Trophoblast cell (in vitro differentiated cells and primary cell): Measurements from ENCODE around the gene FOXK1.

Experiments used
- DNase-seq, 2 donors: peaks; one replicate each; pipeline ENCODE4 v3.0.0-alpha.2; 2016
- H2AFZ ChIP-seq: 2 replicates; pipeline ENCODE4 v1.6.1; 2013; ENCODE audit warnings: low read length, moderate library complexity, mild to moderate bottlenecking; ENCODE audit not compliant: insufficient read depth, poor library complexity
- H2AK5ac ChIP-seq: 2 replicates; pipeline ENCODE4 v1.6.1; 2013; ENCODE audit warnings: mild to moderate bottlenecking, low read length
- H2BK120ac ChIP-seq: 2 replicates; pipeline ENCODE4 v1.6.1; 2013; ENCODE audit warnings: low read length, mild to moderate bottlenecking, moderate library complexity; ENCODE audit not compliant: insufficient read depth, poor library complexity
- H2BK12ac ChIP-seq: 2 replicates; pipeline ENCODE4 v1.6.1; 2013; ENCODE audit warnings: mild to moderate bottlenecking, low read length, moderate library complexity
- H2BK5ac ChIP-seq: 2 replicates; pipeline ENCODE4 v1.6.1; 2013; ENCODE audit warnings: low read length, low read depth, moderate library complexity, mild to moderate bottlenecking; ENCODE audit not compliant: poor library complexity
- H3K14ac ChIP-seq: 2 replicates; pipeline ENCODE4 v1.6.1; 2013; ENCODE audit warnings: mild to moderate bottlenecking, low read length
- H3K18ac ChIP-seq: 2 replicates; pipeline ENCODE4 v1.6.1; 2013; ENCODE audit warnings: mild to moderate bottlenecking, low read length
- H3K23ac ChIP-seq: 2 replicates; pipeline ENCODE4 v1.6.1; 2013; ENCODE audit warnings: low read length
- H3K27ac ChIP-seq: 2 replicates; pipeline ENCODE4 v1.5.1; 2013; ENCODE audit warnings: low read depth, mild to moderate bottlenecking, inconsistent platforms, low read length, moderate library complexity
- H3K27me3 ChIP-seq: 2 replicates; pipeline ENCODE4 v1.6.1; 2013; ENCODE audit warnings: inconsistent platforms, mild to moderate bottlenecking, low read length, moderate library complexity; ENCODE audit not compliant: insufficient read depth
- H3K36me3 ChIP-seq, 2 experiments: 1 replicate in 1 of 2; 2 replicates in 1 of 2; pipeline ENCODE4 v1.6.1; 2013; ENCODE audit warnings: low read length in 2 of 2, mild to moderate bottlenecking in 2 of 2, moderate library complexity in 1 of 2; ENCODE audit not compliant: insufficient read depth in 2 of 2, control insufficient read depth in 1 of 2
- H3K4ac ChIP-seq: 2 replicates; pipeline ENCODE4 v1.6.1; 2013; ENCODE audit warnings: low read depth, mild to moderate bottlenecking, low read length, moderate library complexity
- H3K4me1 ChIP-seq, 2 experiments: 1 replicate in 1 of 2; 2 replicates in 1 of 2; pipeline ENCODE4 v1.6.1; 2013; ENCODE audit warnings: low read length in 2 of 2, mild to moderate bottlenecking in 2 of 2, moderate library complexity in 1 of 2; ENCODE audit not compliant: insufficient read depth in 2 of 2, control insufficient read depth in 1 of 2
- H3K4me2 ChIP-seq: 2 replicates; pipeline ENCODE4 v1.6.1; 2013; ENCODE audit warnings: inconsistent platforms, mild to moderate bottlenecking, low read length, moderate library complexity
- H3K4me3 ChIP-seq: 2 replicates; pipeline ENCODE4 v1.5.1; 2013; ENCODE audit warnings: mild to moderate bottlenecking, low read depth, low read length, inconsistent platforms
- H3K79me1 ChIP-seq: one replicate; pipeline ENCODE4 v1.6.1; 2013; ENCODE audit warnings: low read length
- H3K79me2 ChIP-seq: 2 replicates; pipeline ENCODE4 v1.6.1; 2013; ENCODE audit warnings: low read length, mild to moderate bottlenecking; ENCODE audit not compliant: control insufficient read depth, insufficient read depth, poor library complexity
- H3K9ac ChIP-seq: 2 replicates; pipeline ENCODE4 v1.6.1; 2013; ENCODE audit warnings: mild to moderate bottlenecking, low read length
- H3K9me3 ChIP-seq: 2 replicates; pipeline ENCODE4 v1.6.1; 2013; ENCODE audit warnings: low read depth, mild to moderate bottlenecking, control low read depth, inconsistent platforms, low read length; ENCODE audit not compliant: insufficient read depth
- H4K12ac ChIP-seq: 2 replicates; pipeline ENCODE4 v1.6.1; 2013; ENCODE audit warnings: low read depth, mild to moderate bottlenecking, low read length, moderate library complexity
- H4K8ac ChIP-seq: 2 replicates; pipeline ENCODE4 v1.6.1; 2013; ENCODE audit warnings: low read depth, mild to moderate bottlenecking, low read length, moderate library complexity
- H4K91ac ChIP-seq: one replicate; pipeline ENCODE4 v1.6.1; 2013; ENCODE audit warnings: low read depth, mild to moderate bottlenecking, low read length, moderate library complexity
- WGBS: extraction: QIAGEN DNeasy Blood & Tissue Kit; methylation state at CpG from one replicate; pipeline ENCODE4 v1.1.7; 2013; ENCODE audit warnings: missing lambda C conversion rate; ENCODE audit not compliant: insufficient read length, insufficient coverage; ENCODE audit errors: extremely low coverage; 5-methylcytosine and 5-hydroxymethylcytosine counted together

The FOXK1 gene

GRCh38 chr7:4787541-4787940, 105.4 kb downstream of the FOXK1 start:
- Histone ChIP-seq H3K36me3 (peaks cover 94 to 95% of the 10 kb centered on the region in 2 experiments), H3K4me2 (no peak overlapping the region), H4K91ac (no peak overlapping the region), H2AFZ (no peak overlapping the region), H3K27me3 (no peaks in the 10 kb centered on the region), H3K9me3 (peaks cover 8% of the 10 kb centered on the region), H3K23ac (no peak overlapping the region), H2AK5ac (no peak overlapping the region), H3K79me2 (no peaks in the 10 kb centered on the region), H3K79me1 (no peaks in the 10 kb centered on the region), H3K18ac (no peak overlapping the region), H4K8ac (no peak overlapping the region), H3K9ac (no peak overlapping the region), H4K12ac (no peak overlapping the region), H2BK12ac (no peak overlapping the region), H3K4me3 (no peak overlapping the region), H3K4ac (no peak overlapping the region), H2BK5ac (no peak overlapping the region), H3K14ac (no peak overlapping the region), H3K27ac (no peak overlapping the region), H2BK120ac (no peak overlapping the region), H3K4me1 (peaks cover 0 to 3% of the 10 kb centered on the region in 2 experiments)
- no CpG with 5 or more reads among the region's 17 CpGs for WGBS
- no peak for DNase-seq

DNA sequence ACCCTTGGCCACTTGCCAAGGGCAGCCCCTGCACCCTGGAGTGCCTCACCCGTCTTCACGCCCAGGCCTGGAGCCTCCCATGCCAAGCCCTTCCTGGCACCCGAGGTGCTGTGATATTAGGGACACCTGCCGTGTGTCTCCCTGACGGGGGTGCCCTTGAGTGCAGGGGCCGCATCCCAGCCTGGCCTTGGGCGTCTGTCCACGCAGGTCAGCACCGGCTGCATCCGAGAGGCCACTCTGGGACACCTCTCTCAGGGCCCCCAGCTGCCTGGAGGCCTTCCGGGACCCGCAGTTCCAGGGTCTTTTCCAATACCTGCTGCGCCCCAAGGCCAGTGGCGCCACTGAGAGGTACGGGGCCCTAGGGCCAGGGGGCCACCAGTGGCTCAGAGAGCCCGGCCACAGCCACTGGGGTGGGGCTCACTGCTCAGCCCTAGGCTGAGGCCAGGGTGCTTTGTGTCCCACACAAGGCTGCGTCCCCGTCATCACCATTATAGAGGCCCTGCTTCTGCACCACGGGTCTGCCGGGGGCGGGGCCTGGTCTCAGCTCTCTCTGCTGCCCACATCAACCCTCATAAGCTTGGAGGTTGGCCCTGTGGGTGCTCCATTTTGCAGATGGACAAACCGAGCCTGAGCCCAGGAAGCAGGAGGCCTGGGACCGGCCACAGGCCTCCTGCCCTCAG, 106.0 kb downstream of the FOXK1 start:
- H3K9ac ChIP-seq, result no peak overlapping the region
- no peak overlapping the region for H4K91ac ChIP-seq
- H3K23ac ChIP-seq, result no peak overlapping the region
- H3K36me3 ChIP-seq, result peaks cover 94 to 95% of the 10 kb centered on the region in 2 experiments
- peaks cover 3 to 8% of the 10 kb centered on the region in 2 experiments for H3K4me1 ChIP-seq
- H3K4me3 ChIP-seq, result no peak overlapping the region
- H3K27ac ChIP-seq, result no peak overlapping the region
- peaks cover 6% of the 10 kb centered on the region for H3K9me3 ChIP-seq
- H3K79me1 ChIP-seq, result no peaks in the 10 kb centered on the region
- H2AK5ac ChIP-seq, result no peak overlapping the region
- no peak overlapping the region for H4K8ac ChIP-seq
- H2AFZ ChIP-seq, result no peak overlapping the region
- H2BK12ac ChIP-seq, result no peak overlapping the region
- H3K27me3 ChIP-seq, result no peaks in the 10 kb centered on the region
- no peak overlapping the region for H3K4ac ChIP-seq
- no peak overlapping the region for H2BK120ac ChIP-seq
- no peak overlapping the region for H2BK5ac ChIP-seq
- H3K18ac ChIP-seq, result no peak overlapping the region
- H4K12ac ChIP-seq, result no peak overlapping the region
- WGBS, result no CpG with 5 or more reads among the region's 23 CpGs
- no peak overlapping the region for H3K4me2 ChIP-seq
- no peak overlapping the region for H3K14ac ChIP-seq
- no peak for DNase-seq
- no peaks in the 10 kb centered on the region for H3K79me2 ChIP-seq

DNA sequence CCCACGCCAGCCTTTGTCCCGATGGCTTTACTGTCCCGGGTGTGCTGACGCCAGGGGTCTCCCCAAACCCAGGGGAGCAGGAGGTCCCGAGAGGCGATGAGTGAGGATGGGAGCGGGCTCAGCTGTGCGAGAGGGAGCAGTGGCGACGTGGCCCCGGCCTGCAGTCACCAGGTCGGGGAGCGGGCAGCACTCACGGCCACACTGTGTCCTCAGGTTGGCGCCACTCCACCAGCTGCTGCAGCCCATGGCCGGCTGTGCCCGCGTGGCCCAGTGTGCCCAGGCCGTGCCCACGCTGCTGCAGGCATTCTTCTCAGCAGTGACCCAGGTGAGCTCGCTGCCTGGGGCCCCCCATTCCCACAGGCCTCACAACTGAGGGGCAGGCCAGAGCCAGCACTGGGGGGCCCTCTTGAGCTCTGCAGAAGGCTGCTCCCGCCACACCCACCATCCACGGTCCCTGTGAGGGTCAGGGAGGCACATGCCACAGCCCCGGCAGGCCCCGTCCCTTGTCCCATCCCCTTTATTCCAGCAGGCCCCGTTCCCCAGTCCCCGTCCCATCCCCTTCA, 106.6 kb downstream of the FOXK1 start:
- Histone ChIP-seq H3K27me3 (no peaks in the 10 kb centered on the region), H3K18ac (no peak overlapping the region), H3K36me3 (peaks cover 88 to 93% of the 10 kb centered on the region in 2 experiments), H4K8ac (no peak overlapping the region), H3K9ac (no peak overlapping the region), H2AFZ (no peak overlapping the region), H3K4ac (no peak overlapping the region), H3K79me1 (no peaks in the 10 kb centered on the region), H3K23ac (no peak overlapping the region), H3K27ac (no peak overlapping the region), H4K91ac (no peak overlapping the region), H2AK5ac (no peak overlapping the region), H2BK12ac (no peak overlapping the region), H4K12ac (no peak overlapping the region), H3K4me3 (no peak overlapping the region), H3K4me1 (peaks cover 6 to 11% of the 10 kb centered on the region in 2 experiments), H3K9me3 (peaks cover 8% of the 10 kb centered on the region), H3K4me2 (no peak overlapping the region), H3K14ac (no peak overlapping the region), H2BK120ac (no peak overlapping the region), H2BK5ac (no peak overlapping the region), H3K79me2 (no peaks in the 10 kb centered on the region)
- no peak for DNase-seq
- no CpG with 5 or more reads among the region's 27 CpGs for WGBS

DNA sequence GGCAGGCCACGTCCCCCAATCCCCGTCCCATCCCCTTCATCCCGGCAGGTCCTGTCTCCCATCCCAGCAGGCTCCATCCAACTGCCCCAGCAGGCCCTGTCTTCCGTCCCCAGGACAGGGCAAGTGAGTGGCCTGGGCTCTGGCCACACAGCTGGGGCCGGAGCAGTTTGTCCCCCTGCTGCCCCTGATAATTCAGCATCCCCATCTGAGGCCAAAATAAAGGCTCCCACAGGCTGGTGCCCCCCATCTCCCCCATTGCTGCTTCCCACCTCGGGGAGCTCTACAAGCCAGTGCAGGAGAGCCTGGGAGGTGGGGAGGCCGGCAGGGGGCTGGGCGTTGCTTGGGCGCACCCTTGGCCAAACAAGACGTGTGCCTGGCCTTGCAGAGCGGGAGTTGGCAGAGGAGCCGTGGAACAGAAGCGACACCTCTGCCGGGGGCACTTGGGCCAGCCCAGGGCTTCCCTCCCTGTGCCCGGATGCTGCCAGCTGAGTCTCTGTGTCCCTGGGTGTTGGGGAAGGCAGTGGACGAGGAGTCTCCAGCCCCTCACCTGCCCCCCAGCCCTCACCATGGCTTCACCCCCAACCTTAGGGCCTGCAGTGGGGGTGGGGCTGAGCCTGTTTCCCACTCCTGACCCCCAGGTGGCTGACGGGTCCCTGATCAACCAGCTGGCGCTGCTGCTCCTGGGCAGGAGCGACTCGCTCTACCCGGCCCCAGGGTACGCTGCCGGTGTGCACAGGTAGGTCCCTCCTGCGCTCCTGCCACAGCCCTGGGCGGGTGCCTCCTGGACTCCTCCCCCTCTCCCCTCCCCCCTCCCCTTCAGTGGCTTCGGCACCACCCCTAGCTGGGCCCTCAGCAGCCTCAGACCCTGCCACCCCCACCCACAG, 107.3 kb downstream of the FOXK1 start:
- no peak overlapping the region for H3K23ac ChIP-seq
- no peak overlapping the region for H3K14ac ChIP-seq
- peaks cover 81 to 86% of the 10 kb centered on the region in 2 experiments for H3K36me3 ChIP-seq
- no peak overlapping the region for H3K4me2 ChIP-seq
- H2AFZ ChIP-seq, result no peak overlapping the region
- H3K4me1 ChIP-seq, result peaks cover 7 to 12% of the 10 kb centered on the region in 2 experiments
- H3K79me2 ChIP-seq, result no peaks in the 10 kb centered on the region
- no peak overlapping the region for H2AK5ac ChIP-seq
- no peak overlapping the region for H3K9ac ChIP-seq
- no peak overlapping the region for H4K12ac ChIP-seq
- no CpG with 5 or more reads among the region's 26 CpGs for WGBS
- DNase-seq, result no peak
- H4K91ac ChIP-seq, result no peak overlapping the region
- H3K4me3 ChIP-seq, result no peak overlapping the region
- H3K79me1 ChIP-seq, result no peaks in the 10 kb centered on the region
- H2BK12ac ChIP-seq, result no peak overlapping the region
- no peaks in the 10 kb centered on the region for H3K27me3 ChIP-seq
- H3K9me3 ChIP-seq, result peaks cover 9% of the 10 kb centered on the region
- no peak overlapping the region for H3K27ac ChIP-seq
- H2BK120ac ChIP-seq, result no peak overlapping the region
- no peak overlapping the region for H4K8ac ChIP-seq
- H3K4ac ChIP-seq, result no peak overlapping the region
- no peak overlapping the region for H2BK5ac ChIP-seq
- H3K18ac ChIP-seq, result no peak overlapping the region
